ENCODE data around the gene GRIN2A. TPM values are rescaled to one million over a fixed set of nuclear protein-coding genes. Genes with fewer than 3 reads are reported as not detected.

GRIN2A gene
- total and polyA plus RNA-seq, 4 experiments from 2014 or later, result not detected

DNA sequence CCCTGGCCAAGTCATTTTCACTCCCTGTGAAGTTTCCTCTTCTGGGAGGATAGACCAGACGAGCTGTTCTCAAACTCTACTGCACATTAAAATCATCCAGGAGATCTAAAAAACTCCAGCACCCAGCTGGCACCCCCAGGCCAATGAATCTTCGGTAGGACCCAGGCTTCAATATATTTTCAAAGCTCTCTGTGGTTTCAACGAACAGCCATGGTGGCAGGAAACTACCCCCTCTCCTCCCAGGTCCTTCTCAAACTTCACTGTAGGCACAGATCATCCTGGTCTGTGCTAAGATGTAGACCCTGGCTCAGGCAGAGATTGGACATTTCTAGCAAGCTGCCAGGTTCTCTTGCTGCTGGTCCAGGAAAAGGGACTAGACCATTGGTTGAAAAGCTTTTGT is 38.7 kb upstream of the GRIN2A start:
- Histone ChIP-seq H3K27me3 (ENCODE audit: insufficient read depth, low read length) (no peaks in the 10 kb centered on the region), H3K4me3 (ENCODE audit: low read length in 2 of 2) (no peak overlapping the region)
- POLR2A ChIA-PET (ENCODE audit: partially characterized antibody), result no interaction called here

DNA sequence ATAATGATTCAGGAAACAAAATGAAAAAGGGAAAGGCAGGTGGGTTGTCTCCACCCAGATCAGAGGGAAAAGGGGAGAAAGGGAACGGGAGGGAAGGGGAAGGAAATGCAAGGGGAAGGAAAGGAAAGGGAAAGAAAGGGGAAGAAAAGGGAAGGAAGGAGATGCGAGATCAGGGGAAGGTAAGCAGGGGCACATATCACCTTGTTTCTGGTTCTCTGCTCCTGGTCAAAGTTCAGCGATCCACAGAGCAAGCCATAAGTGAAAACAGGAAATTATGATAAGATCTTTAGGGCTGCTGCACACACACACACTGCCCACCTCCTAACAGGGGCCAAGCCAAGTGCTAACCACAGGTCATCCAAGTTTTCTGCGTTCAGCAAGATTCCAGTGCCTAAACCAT is 37.5 kb upstream of the GRIN2A start:
- no peaks in the 10 kb centered on the region for H3K9me3 ChIP-seq (ENCODE audit: control insufficient read depth in 1 of 2, low read length in 2 of 2)
- H3K27ac ChIP-seq (ENCODE audit: low read depth, low read length), result no peak overlapping the region
- H3K4me3 Mint-ChIP-seq, result no peak overlapping the region
- CTCF ChIA-PET (ENCODE audit: partially characterized antibody), result no interaction called here
- no peak overlapping the region for H3K27ac Mint-ChIP-seq
- no peaks in the 10 kb centered on the region for H3K36me3 ChIP-seq (ENCODE audit: insufficient read depth, low read length)
- H3K27me3 ChIP-seq (ENCODE audit: insufficient read depth, low read length), result no peaks in the 10 kb centered on the region
- H3K36me3 Mint-ChIP-seq, result no peaks in the 10 kb centered on the region
- no peak for DNase-seq
- H3K27me3 Mint-ChIP-seq, result peaks cover 4 to 7% of the 10 kb centered on the region in 2 donors
- no peaks in the 10 kb centered on the region for H3K4me1 Mint-ChIP-seq
- intact Hi-C loops (cut with micrococcal nuclease), result no loop called here
- H3K9me3 Mint-ChIP-seq, result no peaks in the 10 kb centered on the region
- no peak overlapping the region for H3K4me3 ChIP-seq (ENCODE audit: low read length in 2 of 2)
- POLR2A ChIA-PET (ENCODE audit: partially characterized antibody), result no interaction called here
- no peaks in the 10 kb centered on the region for H3K4me1 ChIP-seq (ENCODE audit: insufficient read depth, low read length)

More for the DNA sequence above, 38.7 kb upstream of the GRIN2A start:
- H3K36me3 ChIP-seq (ENCODE audit: insufficient read depth, low read length), result no peaks in the 10 kb centered on the region
- H3K9me3 Mint-ChIP-seq, result no peaks in the 10 kb centered on the region
- H3K36me3 Mint-ChIP-seq, result no peaks in the 10 kb centered on the region
- H3K27ac ChIP-seq (ENCODE audit: low read depth, low read length), result no peak overlapping the region
- no peaks in the 10 kb centered on the region for H3K9me3 ChIP-seq (ENCODE audit: control insufficient read depth in 1 of 2, low read length in 2 of 2)
- DNase-seq, result no peak
- no peak overlapping the region for H3K4me3 Mint-ChIP-seq
- intact Hi-C loops (cut with micrococcal nuclease), result no loop called here
- H3K4me1 ChIP-seq (ENCODE audit: insufficient read depth, low read length), result no peaks in the 10 kb centered on the region
- CTCF ChIA-PET (ENCODE audit: partially characterized antibody), result no interaction called here
- no peaks in the 10 kb centered on the region for H3K4me1 Mint-ChIP-seq
- peaks cover 6 to 8% of the 10 kb centered on the region in 2 donors for H3K27me3 Mint-ChIP-seq
- H3K27ac Mint-ChIP-seq, result no peak overlapping the region

DNA sequence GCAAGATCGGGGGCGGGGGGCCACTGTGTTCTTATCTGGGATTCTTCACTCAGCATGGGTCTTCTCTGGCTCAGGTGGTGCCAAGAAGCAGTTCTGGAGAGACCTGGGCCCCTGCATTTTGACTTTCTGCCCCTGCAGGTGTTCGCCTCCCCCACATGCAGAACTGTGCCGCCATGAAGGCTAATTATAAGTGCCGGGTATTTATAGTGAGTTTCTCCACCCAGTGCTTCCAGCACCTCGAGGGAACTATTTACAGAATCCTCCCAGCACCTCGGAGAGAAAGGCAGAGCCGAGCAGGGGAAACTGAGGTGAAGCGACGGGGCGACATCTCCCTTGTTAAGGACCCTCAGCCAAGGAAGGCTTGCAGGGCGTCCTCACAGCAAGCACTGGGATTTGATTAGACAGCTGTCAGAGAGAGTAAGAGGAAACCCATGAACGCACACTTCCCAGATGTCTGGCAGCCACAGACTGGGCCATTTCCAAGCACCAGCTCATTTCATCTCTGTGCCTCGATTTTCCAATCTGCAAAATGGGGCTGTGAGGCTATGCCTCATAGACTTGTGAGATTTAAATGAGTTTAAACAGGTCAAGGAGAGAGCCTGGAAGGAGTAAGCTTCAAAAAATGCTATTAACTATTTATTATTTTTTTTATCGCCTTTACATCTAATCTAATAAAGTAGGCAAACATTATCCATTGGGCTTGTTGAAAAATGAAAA is 36.4 kb upstream of the GRIN2A start:
- H3K4me1 Mint-ChIP-seq, result no peaks in the 10 kb centered on the region
- CTCF ChIA-PET (ENCODE audit: partially characterized antibody), result no interaction called here
- DNase-seq, result no peak
- Histone ChIP-seq H3K9me3 (ENCODE audit: control insufficient read depth in 1 of 2, low read length in 2 of 2) (no peaks in the 10 kb centered on the region), H3K4me1 (ENCODE audit: insufficient read depth, low read length) (no peaks in the 10 kb centered on the region), H3K36me3 (ENCODE audit: insufficient read depth, low read length) (no peaks in the 10 kb centered on the region), H3K4me3 (ENCODE audit: low read length in 2 of 2) (no peak overlapping the region), H3K27ac (ENCODE audit: low read depth, low read length) (no peak overlapping the region), H3K27me3 (ENCODE audit: insufficient read depth, low read length) (no peaks in the 10 kb centered on the region)
- peaks cover 0 to 1% (median 0%) of the 10 kb centered on the region in 8 donors for H3K9me3 Mint-ChIP-seq
- no peaks in the 10 kb centered on the region for H3K36me3 Mint-ChIP-seq
- H3K27ac Mint-ChIP-seq, result no peak overlapping the region
- peaks cover 4% of the 10 kb centered on the region in 2 donors for H3K27me3 Mint-ChIP-seq
- H3K4me3 Mint-ChIP-seq, result no peak overlapping the region
- intact Hi-C loops (cut with micrococcal nuclease), result no loop called here
- POLR2A ChIA-PET (ENCODE audit: partially characterized antibody), result no interaction called here

DNA sequence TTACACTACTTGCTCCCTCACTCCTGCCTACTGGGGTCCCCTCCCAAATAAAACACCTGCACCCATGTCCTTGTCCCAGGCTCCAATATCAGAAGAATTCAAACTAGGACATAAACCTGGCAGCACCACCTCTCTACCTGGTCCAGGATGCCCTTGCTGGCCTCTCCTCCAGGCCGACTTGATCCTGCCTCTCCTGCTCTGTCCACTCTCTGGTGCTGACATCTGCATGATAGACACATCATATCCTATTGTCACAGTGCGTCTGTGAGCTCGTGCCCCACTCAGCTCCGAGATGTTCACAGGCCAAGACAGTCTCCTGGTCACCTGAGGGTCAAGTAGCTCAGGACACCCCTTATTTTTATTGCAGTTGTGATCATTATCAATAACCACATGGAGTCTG is 31.5 kb upstream of the GRIN2A start:
- H3K27ac ChIP-seq (ENCODE audit: low read depth, low read length), result no peak overlapping the region
- H3K4me1 Mint-ChIP-seq, result no peaks in the 10 kb centered on the region
- H3K4me3 Mint-ChIP-seq, result no peak overlapping the region
- no peaks in the 10 kb centered on the region for H3K27me3 ChIP-seq (ENCODE audit: insufficient read depth, low read length)
- POLR2A ChIA-PET (ENCODE audit: partially characterized antibody), result no interaction called here
- H3K27ac Mint-ChIP-seq, result no peak overlapping the region
- H3K36me3 Mint-ChIP-seq, result no peaks in the 10 kb centered on the region
- H3K27me3 Mint-ChIP-seq, result peaks cover 11 to 16% of the 10 kb centered on the region in 2 donors
- no peak for DNase-seq
- H3K36me3 ChIP-seq (ENCODE audit: insufficient read depth, low read length), result no peaks in the 10 kb centered on the region
- no peak overlapping the region for H3K4me3 ChIP-seq (ENCODE audit: low read length in 2 of 2)
- intact Hi-C loops (cut with micrococcal nuclease), result no loop called here
- no peaks in the 10 kb centered on the region for H3K4me1 ChIP-seq (ENCODE audit: insufficient read depth, low read length)
- CTCF ChIA-PET (ENCODE audit: partially characterized antibody), result no interaction called here
- H3K9me3 ChIP-seq (ENCODE audit: control insufficient read depth in 1 of 2, low read length in 2 of 2), result no peaks in the 10 kb centered on the region
- peaks cover 0 to 5% (median 0%) of the 10 kb centered on the region in 8 donors for H3K9me3 Mint-ChIP-seq

DNA sequence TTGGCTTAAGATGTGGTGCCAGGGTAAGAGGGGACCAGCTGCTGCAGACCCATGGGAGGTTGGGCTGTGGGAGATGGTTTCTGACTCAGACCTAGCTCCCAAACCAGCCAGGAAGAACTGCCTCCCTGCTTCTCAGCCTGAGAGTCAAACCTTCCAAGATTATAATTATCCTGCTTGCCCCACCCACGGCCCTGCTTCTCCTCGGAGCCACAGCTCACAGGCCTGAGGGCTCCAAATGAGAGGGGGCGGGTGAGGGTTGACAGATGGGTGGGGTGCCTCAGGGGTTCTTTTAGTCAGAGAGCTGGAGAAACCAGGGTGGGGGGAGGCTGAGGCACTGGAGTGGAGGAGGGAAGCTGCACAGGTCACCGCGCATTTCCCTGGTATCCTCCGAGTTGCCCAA is 28.7 kb upstream of the GRIN2A start:
- Mint-ChIP-seq H3K9me3 (peaks cover 0 to 7% (median 2%) of the 10 kb centered on the region in 8 donors), H3K27me3 (peaks cover 12 to 16% of the 10 kb centered on the region in 2 donors), H3K4me3 (no peak overlapping the region), H3K36me3 (no peaks in the 10 kb centered on the region), H3K27ac (no peak overlapping the region), H3K4me1 (no peaks in the 10 kb centered on the region)
- H3K4me1 ChIP-seq (ENCODE audit: insufficient read depth, low read length), result no peaks in the 10 kb centered on the region
- no peak for DNase-seq
- no peak overlapping the region for H3K4me3 ChIP-seq (ENCODE audit: low read length in 2 of 2)
- H3K36me3 ChIP-seq (ENCODE audit: insufficient read depth, low read length), result no peaks in the 10 kb centered on the region
- H3K9me3 ChIP-seq (ENCODE audit: control insufficient read depth in 1 of 2, low read length in 2 of 2), result no peaks in the 10 kb centered on the region
- H3K27me3 ChIP-seq (ENCODE audit: insufficient read depth, low read length), result no peaks in the 10 kb centered on the region
- ChIA-PET POLR2A (ENCODE audit: partially characterized antibody) (no interaction called here), CTCF (ENCODE audit: partially characterized antibody) (no interaction called here)
- no peak overlapping the region for H3K27ac ChIP-seq (ENCODE audit: low read depth, low read length)
- intact Hi-C loops (cut with micrococcal nuclease), result no loop called here

DNA sequence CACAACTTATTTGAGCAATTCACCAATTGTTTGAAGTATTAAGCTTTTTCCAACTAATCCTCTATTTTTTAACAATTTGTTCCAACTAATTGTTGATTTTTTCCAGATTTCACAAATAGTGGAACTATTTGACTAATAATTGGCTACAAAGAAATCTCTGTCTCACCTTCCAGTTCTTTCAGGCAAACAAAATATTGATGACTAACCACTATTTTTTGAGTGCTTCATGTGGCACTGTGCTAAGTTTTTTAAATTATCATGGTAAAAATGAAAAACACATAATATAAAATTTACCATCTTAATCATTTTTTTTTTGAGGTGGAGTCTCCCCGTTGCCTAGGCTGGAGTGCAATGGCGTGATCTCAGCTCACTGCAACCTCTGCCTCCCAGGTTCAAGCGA is 24.6 kb upstream of the GRIN2A start:
- H3K9me3 Mint-ChIP-seq, result peaks cover 0 to 16% (median 4%) of the 10 kb centered on the region in 8 donors
- H3K4me1 Mint-ChIP-seq, result no peaks in the 10 kb centered on the region
- H3K36me3 Mint-ChIP-seq, result no peaks in the 10 kb centered on the region
- no peak overlapping the region for H3K27ac Mint-ChIP-seq
- no peak for DNase-seq
- Histone ChIP-seq H3K4me1 (ENCODE audit: insufficient read depth, low read length) (no peaks in the 10 kb centered on the region), H3K27me3 (ENCODE audit: insufficient read depth, low read length) (no peaks in the 10 kb centered on the region), H3K27ac (ENCODE audit: low read depth, low read length) (no peak overlapping the region), H3K4me3 (ENCODE audit: low read length in 2 of 2) (no peak overlapping the region), H3K9me3 (ENCODE audit: control insufficient read depth in 1 of 2, low read length in 2 of 2) (no peaks in the 10 kb centered on the region), H3K36me3 (ENCODE audit: insufficient read depth, low read length) (no peaks in the 10 kb centered on the region)
- intact Hi-C loops (cut with micrococcal nuclease), result no loop called here
- H3K4me3 Mint-ChIP-seq, result no peak overlapping the region
- ChIA-PET POLR2A (ENCODE audit: partially characterized antibody) (no interaction called here), CTCF (ENCODE audit: partially characterized antibody) (no interaction called here)
- H3K27me3 Mint-ChIP-seq, result peaks cover 9 to 10% of the 10 kb centered on the region in 2 donors

DNA sequence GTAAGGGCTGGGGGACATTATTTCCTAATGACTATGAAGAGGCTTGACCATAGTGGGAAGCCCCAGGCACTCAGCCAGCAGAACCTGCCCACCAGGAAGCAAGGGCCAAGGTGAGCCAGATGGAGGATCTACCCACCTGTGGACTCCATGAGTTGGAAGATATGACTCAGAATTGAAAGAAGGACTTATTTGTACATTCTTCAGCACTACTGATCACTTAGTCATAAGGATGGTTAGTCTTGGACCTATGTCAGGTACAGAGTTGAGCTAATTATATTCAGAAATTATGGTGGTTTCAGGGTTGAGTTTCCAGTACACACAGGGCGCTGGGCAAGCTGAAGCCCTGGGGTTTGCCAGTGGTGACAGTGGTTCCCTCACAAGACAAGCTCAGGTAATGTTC is 24.0 kb upstream of the GRIN2A start:
- Histone ChIP-seq H3K4me1 (ENCODE audit: insufficient read depth, low read length) (no peaks in the 10 kb centered on the region), H3K27ac (ENCODE audit: low read depth, low read length) (no peak overlapping the region), H3K9me3 (ENCODE audit: control insufficient read depth in 1 of 2, low read length in 2 of 2) (no peaks in the 10 kb centered on the region), H3K4me3 (ENCODE audit: low read length in 2 of 2) (no peak overlapping the region), H3K27me3 (ENCODE audit: insufficient read depth, low read length) (no peaks in the 10 kb centered on the region), H3K36me3 (ENCODE audit: insufficient read depth, low read length) (no peaks in the 10 kb centered on the region)
- no peak overlapping the region for H3K27ac Mint-ChIP-seq
- no peak for DNase-seq
- H3K4me3 Mint-ChIP-seq, result no peak overlapping the region
- no peaks in the 10 kb centered on the region for H3K4me1 Mint-ChIP-seq
- H3K9me3 Mint-ChIP-seq, result peaks cover 0 to 16% (median 4%) of the 10 kb centered on the region in 8 donors
- H3K27me3 Mint-ChIP-seq, result peaks cover 7 to 9% of the 10 kb centered on the region in 2 donors
- H3K36me3 Mint-ChIP-seq, result no peaks in the 10 kb centered on the region
- CTCF ChIA-PET (ENCODE audit: partially characterized antibody), result no interaction called here
- POLR2A ChIA-PET (ENCODE audit: partially characterized antibody), result no interaction called here
- intact Hi-C loops (cut with micrococcal nuclease), result no loop called here

DNA sequence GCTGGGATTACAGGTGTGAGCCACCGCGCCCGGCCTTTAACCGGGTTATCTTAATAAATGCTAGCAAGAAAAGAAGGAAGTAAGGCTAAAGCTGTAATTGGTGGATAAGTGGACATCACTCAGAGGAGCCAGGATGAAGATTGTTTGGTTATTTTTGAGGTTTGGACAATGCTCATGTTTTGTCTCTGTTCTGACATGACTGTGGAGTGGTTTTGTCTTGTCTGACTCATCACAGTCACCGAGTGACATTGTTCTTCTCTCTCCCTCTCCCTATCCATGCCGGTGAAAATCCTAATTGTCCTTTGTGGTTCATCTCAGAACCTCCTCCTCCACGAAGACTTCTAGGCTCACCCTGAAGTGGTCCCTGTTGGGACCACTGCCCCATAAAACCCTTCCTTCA is 23.5 kb upstream of the GRIN2A start:
- H3K4me3 ChIP-seq (ENCODE audit: low read length in 2 of 2), result no peak overlapping the region
- no peaks in the 10 kb centered on the region for H3K36me3 Mint-ChIP-seq
- H3K4me1 ChIP-seq (ENCODE audit: insufficient read depth, low read length), result no peaks in the 10 kb centered on the region
- ChIA-PET POLR2A (ENCODE audit: partially characterized antibody) (no interaction called here), CTCF (ENCODE audit: partially characterized antibody) (no interaction called here)
- no peaks in the 10 kb centered on the region for H3K27me3 ChIP-seq (ENCODE audit: insufficient read depth, low read length)
- no peaks in the 10 kb centered on the region for H3K36me3 ChIP-seq (ENCODE audit: insufficient read depth, low read length)
- no peak overlapping the region for H3K27ac ChIP-seq (ENCODE audit: low read depth, low read length)
- no peaks in the 10 kb centered on the region for H3K9me3 ChIP-seq (ENCODE audit: control insufficient read depth in 1 of 2, low read length in 2 of 2)
- intact Hi-C loops (cut with micrococcal nuclease), result no loop called here
- no peak overlapping the region for H3K27ac Mint-ChIP-seq
- peaks cover 7 to 9% of the 10 kb centered on the region in 2 donors for H3K27me3 Mint-ChIP-seq
- peaks cover 0 to 16% (median 4%) of the 10 kb centered on the region in 8 donors for H3K9me3 Mint-ChIP-seq
- no peaks in the 10 kb centered on the region for H3K4me1 Mint-ChIP-seq
- no peak overlapping the region for H3K4me3 Mint-ChIP-seq
- DNase-seq, result no peak
